ENCODE measurements around the gene MTO1.
"Not testable (repeated sequence)": the region's sequence is repeated elsewhere in the genome, so short reads cannot be mapped to it uniquely, and the experiment has no call there.

Gene MTO1

GRCh38 chr6:73461537-73462350, at the start of gene MTO1:
Gene MTO1, plus strand, starts transcription at chr6:73461737. Its CDS starts 118 bp downstream, at chr6:73461855.
- peak; percentile 85 for DNase-seq

DNA sequence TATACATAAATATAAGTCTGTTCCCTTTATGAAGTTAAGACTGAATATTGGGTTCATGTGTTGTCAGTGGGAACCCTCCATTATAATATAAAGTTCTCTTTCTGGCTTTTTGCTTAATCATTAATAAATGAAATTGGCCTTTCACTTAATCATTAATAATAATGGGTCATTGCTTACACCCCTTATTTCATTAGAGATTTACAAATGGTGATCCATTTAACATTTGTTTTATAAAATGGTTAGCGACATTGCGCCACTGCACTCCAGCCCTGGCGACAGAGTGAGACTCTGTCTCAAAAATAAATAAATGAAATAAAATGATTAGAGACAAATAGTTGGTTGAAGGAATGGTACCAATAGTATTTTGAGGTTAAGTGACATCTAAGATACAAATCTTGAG, 48.4 kb upstream of the MTO1 start:
- DNase-seq = no peak

- DNase-seq = no peak
Measured at GRCh38 chr6:73418081-73418741, 43.3 kb upstream of the MTO1 start.

DNA sequence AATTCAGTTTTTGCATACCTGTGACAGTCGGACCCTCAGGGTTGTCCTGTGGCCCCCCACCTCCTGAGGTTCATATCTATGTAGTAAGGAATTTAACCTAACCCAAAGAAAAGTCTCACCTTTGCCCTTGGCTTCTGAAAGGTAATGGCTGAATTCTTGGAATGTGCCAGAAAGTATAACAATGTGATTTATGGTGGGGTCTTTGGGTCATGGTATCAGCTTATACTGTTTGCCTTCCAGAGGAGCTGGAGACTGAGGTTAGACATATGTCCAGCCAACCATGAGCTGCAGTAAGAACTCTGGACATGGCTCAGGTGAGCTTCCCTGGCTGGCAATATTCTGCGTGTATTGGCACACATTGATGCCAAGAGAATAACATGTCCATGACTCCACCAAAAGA, 40.0 kb upstream of the MTO1 start:
- no peak for DNase-seq

GRCh38 chr6:73435236-73435635, 26.3 kb upstream of the MTO1 start:
- no peak for DNase-seq

- no peak for DNase-seq
Measured at GRCh38 chr6:73443555-73443954, 18.0 kb upstream of the MTO1 start.

- peak; percentile 64 for DNase-seq
Measured at GRCh38 chr6:73451223-73452106, 10.1 kb upstream of the MTO1 start.

- DNase-seq = peak; percentile 56
Measured at GRCh38 chr6:73452107-73452461, 9.5 kb upstream of the MTO1 start, which contains the start of gene CGAS. Gene CGAS, minus strand, starts transcription at chr6:73452297. Its CDS starts 116 bp downstream, at chr6:73452181.

- DNase-seq = no peak
Measured at GRCh38 chr6:73455865-73456629, 5.5 kb upstream of the MTO1 start.

DNA sequence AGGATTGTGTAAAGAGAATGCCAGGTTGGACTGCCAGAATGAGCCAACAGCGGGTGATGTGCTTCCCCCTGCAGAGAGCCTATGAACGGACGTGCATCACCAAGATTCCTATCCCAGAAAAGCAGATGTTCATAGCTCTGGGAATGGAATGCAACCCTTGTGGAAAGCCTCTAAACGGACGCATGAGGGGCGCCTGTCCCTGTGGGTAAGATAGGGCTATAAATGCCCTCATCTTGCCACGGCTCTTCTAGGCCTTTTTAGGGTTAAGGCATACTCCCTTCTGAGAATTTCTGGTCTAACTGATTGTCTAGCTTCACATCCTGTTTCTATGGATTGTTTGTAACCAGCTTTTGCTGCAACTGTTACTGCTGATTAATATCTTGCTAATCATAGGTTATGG, 2.1 kb upstream of the MTO1 start:
- not testable (repeated sequence) for DNase-seq

DNA sequence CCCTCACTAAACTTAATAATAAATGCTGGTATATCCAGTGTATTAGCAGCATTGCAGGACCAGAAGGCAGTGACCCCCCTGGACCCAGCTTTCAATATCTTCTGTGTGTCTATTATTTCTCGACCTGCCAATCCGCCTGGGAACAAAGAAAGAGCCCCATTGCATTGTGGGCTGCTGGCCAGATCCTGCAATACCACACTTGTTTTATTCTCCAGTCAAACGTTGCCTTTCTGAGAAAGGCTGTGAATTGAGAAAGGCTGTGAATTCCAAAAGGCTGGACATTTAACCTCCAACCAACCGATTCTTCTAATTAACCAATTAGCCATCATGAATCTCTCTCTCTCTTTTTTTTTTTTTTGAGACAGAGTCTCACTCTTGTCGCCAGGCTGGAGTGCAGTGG, 1.5 kb upstream of the MTO1 start:
- DNase-seq = no peak

- DNase-seq = no peak
Measured at GRCh38 chr6:73471686-73472290, 10.3 kb downstream of the MTO1 start.

- DNase-seq = no peak
Measured at GRCh38 chr6:73476723-73477122, 15.2 kb downstream of the MTO1 start.

DNA sequence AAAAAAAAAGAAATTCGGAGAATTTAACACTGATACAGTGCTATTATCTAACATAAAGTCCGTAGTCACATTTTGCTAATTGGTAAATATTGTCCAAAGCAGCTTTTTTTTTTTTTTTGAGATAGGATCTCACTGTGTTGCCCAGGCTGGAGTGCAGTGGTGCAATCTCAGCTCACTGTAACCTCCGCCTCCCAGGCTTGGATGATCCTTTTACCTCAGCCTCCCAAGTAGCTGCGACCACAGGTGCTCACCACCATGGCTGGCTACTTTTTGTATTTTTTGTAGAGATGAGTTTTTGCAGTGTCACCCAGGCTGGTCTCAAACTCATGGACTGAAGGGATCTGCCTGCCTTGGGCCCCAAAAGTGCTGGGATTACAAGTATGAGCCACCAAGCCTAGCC, 15.9 kb downstream of the MTO1 start:
- DNase-seq = no peak

DNA sequence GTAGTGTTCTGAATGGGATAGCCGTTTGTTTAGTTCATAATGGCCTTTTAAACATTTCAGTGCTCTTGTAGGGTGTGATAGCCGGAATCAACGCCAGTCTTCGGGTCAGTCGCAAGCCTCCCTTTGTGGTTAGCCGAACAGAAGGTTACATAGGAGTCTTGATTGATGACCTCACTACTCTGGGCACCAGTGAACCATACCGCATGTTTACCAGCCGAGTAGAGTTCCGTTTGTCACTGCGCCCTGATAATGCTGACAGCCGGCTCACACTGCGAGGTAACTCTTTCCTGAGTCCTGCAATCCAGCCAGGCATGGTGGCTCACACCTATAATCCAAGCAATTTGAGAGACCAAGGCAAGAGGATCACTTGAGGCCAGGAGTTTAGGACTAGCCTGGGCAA, 20.4 kb downstream of the MTO1 start:
- no peak for DNase-seq

- DNase-seq = no peak
Measured at GRCh38 chr6:73484438-73484837, 22.9 kb downstream of the MTO1 start.

DNA sequence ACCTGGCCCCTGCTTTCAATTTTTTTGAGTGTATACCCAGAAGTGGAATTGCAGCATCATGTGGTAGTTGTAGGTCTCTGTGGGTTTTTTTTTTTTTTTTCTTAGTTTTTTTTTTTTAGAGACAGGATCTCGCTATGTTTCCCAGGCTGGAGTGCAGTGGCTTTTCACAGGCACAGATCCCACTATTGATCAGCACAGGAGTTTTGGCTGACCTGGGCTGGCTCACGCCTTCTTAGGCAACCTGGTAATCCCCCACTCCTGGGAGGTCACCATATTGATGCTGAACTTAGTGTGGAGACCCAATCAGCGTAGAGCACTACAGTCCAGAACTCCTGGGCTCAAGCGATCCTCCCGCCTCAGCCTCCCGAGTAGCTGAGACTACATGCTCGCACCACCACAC, 25.9 kb downstream of the MTO1 start:
- no peak for DNase-seq

DNA sequence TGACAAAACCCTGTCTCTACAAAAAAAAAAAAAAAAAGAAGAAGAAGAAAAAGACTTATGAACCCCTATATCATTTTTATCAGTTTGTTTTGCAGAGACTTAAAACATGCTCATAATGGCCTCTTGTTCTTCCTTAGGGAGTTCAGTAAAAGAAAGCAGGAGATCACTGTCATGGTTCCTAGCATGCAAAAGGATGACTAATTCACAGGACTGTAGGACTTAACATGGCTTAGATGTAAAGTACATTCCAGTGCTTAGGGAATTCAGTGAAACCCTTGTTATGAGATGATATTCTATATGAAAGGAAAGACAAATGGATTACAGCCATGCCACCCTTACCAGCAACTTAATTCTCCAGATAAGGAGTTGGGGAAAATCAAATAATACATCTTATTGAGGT, 29.8 kb downstream of the MTO1 start:
- no peak for DNase-seq

DNA sequence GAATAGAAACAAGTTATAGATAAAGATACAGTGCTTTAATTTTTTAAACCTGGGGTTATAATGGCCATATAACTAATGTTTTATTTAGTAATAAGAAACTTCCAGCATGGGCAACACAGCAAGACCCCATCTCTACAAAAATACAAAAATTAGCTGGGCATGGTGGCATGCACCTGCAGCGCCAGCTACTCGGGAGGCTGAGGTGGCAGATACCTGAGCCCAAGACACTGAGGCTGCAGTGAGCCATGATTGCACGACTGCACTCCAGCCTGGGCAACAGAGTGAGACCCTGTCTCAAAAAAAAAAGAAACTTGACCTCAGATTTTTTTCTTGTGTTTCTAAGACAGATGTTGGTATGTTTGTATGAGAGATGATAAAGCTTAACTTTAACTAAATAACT, 36.4 kb downstream of the MTO1 start:
- DNase-seq = no peak

DNA sequence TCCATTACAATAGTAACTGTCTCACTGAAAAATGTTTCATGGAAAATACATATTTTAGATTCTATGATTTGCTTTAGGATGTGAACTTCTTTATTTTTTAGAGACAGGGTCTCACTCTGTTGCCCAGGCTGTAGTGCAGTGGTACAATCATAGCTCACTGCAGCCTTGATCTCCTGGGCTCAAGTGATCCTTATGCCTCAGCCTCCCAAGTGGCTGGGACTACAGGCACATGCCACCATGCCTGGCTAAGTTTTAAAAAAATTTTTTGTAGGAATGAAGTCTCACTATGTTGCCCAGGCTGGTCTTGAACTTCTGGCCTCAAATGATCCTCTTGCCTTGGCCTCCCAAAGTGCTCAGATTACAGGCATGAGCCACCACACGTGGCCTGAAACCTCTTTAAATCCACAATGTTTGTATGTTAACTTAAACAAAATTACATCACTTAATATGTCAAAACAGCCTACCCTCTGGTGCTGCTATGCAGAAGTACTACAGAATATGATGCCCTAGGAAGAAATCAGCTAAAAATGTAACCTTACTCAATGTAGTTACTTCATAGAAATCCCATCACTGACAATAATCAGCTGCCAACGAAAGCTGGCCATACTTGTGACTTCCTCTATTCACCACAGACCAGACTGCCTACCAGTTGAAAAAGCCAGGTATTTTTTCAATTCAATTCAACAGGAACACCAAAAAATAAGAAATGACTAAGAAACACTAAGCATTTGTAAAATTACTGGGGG, 41.7 kb downstream of the MTO1 start:
- no peak for DNase-seq

GRCh38 chr6:73504160-73504559, 42.6 kb downstream of the MTO1 start:
- no peak for DNase-seq

- DNase-seq = no peak
Measured at GRCh38 chr6:73505142-73505541, 43.6 kb downstream of the MTO1 start.

All from DMS153 (cell line).